Measurements from ENCODE around the gene TMEM266.

The TMEM266 gene

DNA sequence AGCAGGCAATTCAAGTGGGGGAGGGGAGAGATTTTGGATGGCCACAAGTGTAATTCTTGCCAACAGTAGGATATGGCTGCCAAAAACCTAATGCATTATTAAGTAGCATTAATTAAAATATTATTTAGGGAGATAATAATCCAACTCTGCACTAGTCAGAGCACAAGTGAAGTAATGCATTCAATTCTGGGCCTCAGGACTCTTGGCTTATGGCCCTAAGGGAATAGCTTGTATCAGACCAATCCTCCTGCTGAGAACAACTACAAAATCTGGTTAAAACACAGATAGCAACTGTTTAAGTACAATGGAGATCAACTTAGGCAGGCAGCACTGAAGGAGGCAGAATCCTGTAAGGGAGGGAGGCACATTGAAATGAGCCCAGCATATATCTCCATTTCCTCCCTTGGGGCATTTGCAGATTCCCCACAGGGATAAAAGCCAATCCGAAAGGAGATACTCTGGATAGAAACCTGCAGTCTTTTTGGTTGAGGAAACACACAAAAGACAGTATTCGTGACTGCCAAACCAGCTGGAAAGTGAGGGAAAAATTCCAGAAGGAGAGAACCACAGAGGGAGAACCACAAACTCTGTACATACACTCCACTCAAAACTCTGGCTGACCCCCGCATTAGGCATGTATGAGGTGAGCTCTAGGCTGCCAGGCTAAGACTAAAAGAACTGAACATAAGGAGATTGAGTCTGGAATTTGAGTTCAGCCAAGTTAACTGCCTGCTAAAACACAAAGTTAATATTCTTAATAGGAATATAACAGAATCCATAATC is 194.1 kb downstream of the TMEM266 start:
- DNase-seq: no peak
- in situ Hi-C loops (cut with MboI; ENCODE audit: low pct_unique_long_range_greater_than_20kb, low sequenced_read_pairs): no loop called here
